ENCODE measurements around the gene IGIP. TPM values are rescaled to one million over a fixed set of nuclear protein-coding genes. Genes with fewer than 3 reads are reported as not detected.
A peak's percentile ranks its signal among the peaks of the same experiment; 100 is the strongest.
"Not testable (repeated sequence)": the region's sequence is repeated elsewhere in the genome, so short reads cannot be mapped to it uniquely, and the experiment has no call there.

The IGIP gene
- total RNA-seq, 1 donor from 2014 or later = 10.1 TPM

GRCh38 chr5:140153255-140153654 lies 27.5 kb downstream of the IGIP start:
- no peak for DNase-seq (ENCODE audit: missing footprints)
- intact Hi-C loops (cut with DNase I) = loop anchor here (10.0 kb wide), 1 partner anchor 278 kb away; no protein-coding TSS in a partner anchor
- no peak for ATAC-seq

- DNase-seq (ENCODE audit: missing footprints) = no peak
- intact Hi-C loops (cut with DNase I) = loop anchor here (10.0 kb wide), 1 partner anchor 279 kb away; no protein-coding TSS in a partner anchor
Observed at GRCh38 chr5:140153905-140154304, 28.2 kb downstream of the IGIP start.

GRCh38 chr5:140154710-140155381 lies 29.1 kb downstream of the IGIP start:
- intact Hi-C loops (cut with DNase I) = loop anchor here (10.0 kb wide), 1 partner anchor 280 kb away; no protein-coding TSS in a partner anchor
- ATAC-seq; DNase-seq (ENCODE audit: missing footprints): not testable (repeated sequence)

More at GRCh38 chr5:140153905-140154304, 28.2 kb downstream of the IGIP start:
- no peak for ATAC-seq

GRCh38 chr5:140157032-140157781 lies 31.5 kb downstream of the IGIP start:
- ATAC-seq (peak; percentile 96), DNase-seq (ENCODE audit: missing footprints) (peak; percentile 96)
- intact Hi-C loops (cut with DNase I) = loop anchor here (1.0 to 10.0 kb wide), 4 partner anchors 84 to 370 kb away; no protein-coding TSS in a partner anchor

GRCh38 chr5:140159014-140159927 lies 33.5 kb downstream of the IGIP start:
- ATAC-seq = no peak
- intact Hi-C loops (cut with DNase I) = loop anchor here (10.0 kb wide), 1 partner anchor 284 kb away; no protein-coding TSS in a partner anchor
- no peak for DNase-seq (ENCODE audit: missing footprints)

GRCh38 chr5:140162275-140162674 lies 36.5 kb downstream of the IGIP start:
- DNase-seq (ENCODE audit: missing footprints) (no peak), ATAC-seq (no peak)
- intact Hi-C loops (cut with DNase I) = no loop called here

GRCh38 chr5:140162781-140163180 lies 37.0 kb downstream of the IGIP start:
- intact Hi-C loops (cut with DNase I) = no loop called here
- DNase-seq (ENCODE audit: missing footprints) = no peak
- no peak for ATAC-seq

GRCh38 chr5:140165101-140165922 lies 39.6 kb downstream of the IGIP start:
- intact Hi-C loops (cut with DNase I) = no loop called here
- no peak for ATAC-seq
- DNase-seq (ENCODE audit: missing footprints) = no peak

- ATAC-seq = no peak
- intact Hi-C loops (cut with DNase I) = no loop called here
Observed at GRCh38 chr5:140165923-140166270, 40.2 kb downstream of the IGIP start.

GRCh38 chr5:140166911-140167310 lies 41.2 kb downstream of the IGIP start:
- ATAC-seq (no peak), DNase-seq (ENCODE audit: missing footprints) (no peak)
- intact Hi-C loops (cut with DNase I) = no loop called here

More at GRCh38 chr5:140165923-140166270, 40.2 kb downstream of the IGIP start:
- DNase-seq (ENCODE audit: missing footprints) = no peak

- no peak for DNase-seq (ENCODE audit: missing footprints)
- no peak for ATAC-seq
- intact Hi-C loops (cut with DNase I) = no loop called here
Observed at GRCh38 chr5:140168371-140168770, 42.6 kb downstream of the IGIP start.

- no peak for ATAC-seq
- DNase-seq (ENCODE audit: missing footprints) = no peak
- intact Hi-C loops (cut with DNase I) = no loop called here
Observed at GRCh38 chr5:140169410-140169809, 43.7 kb downstream of the IGIP start.

GRCh38 chr5:140172483-140172882 lies 46.7 kb downstream of the IGIP start:
- ATAC-seq (no peak), DNase-seq (ENCODE audit: missing footprints) (no peak)
- intact Hi-C loops (cut with DNase I) = no loop called here

GRCh38 chr5:140174014-140174413 lies 48.3 kb downstream of the IGIP start:
- intact Hi-C loops (cut with DNase I) = loop anchor here (2.0 kb wide), 1 partner anchor 69 kb away; no protein-coding TSS in a partner anchor
- ATAC-seq (no peak), DNase-seq (ENCODE audit: missing footprints) (no peak)

GRCh38 chr5:140174465-140175366 lies 49.0 kb downstream of the IGIP start, which contains the start of gene CYSTM1:
Gene CYSTM1, plus strand, starts transcription at chr5:140175188. Its CDS starts 19,278 bp downstream, at chr5:140194466.
- DNase-seq (ENCODE audit: missing footprints) (peak; percentile 99), ATAC-seq (peak; percentile 96)
- intact Hi-C loops (cut with DNase I) = loop anchor here (2.0 to 5.0 kb wide), 3 partner anchors 53 to 173 kb away; partner anchors contain the start of gene HBEGF

GRCh38 chr5:140175367-140176030 lies 49.8 kb downstream of the IGIP start:
- DNase-seq (ENCODE audit: missing footprints) (peak; percentile 91), ATAC-seq (peak; percentile 71)
- intact Hi-C loops (cut with DNase I) = loop anchor here (2.0 to 5.0 kb wide), 3 partner anchors 52 to 172 kb away; partner anchors contain the start of gene HBEGF
